T47D (cell line): Measurements from ENCODE around the gene ZNF511.

Source experiments
- DNase-seq, 2 experiments: peaks; one replicate each; pipeline versions ENCODE4 v3.0.0 to v3.0.0-alpha.2; 2011 to 2012; ENCODE audit warnings: low read depth in 1 of 2, low spot score in 1 of 2
- JUND ChIP-seq: IDR thresholded peaks from 2 replicates; pipeline ENCODE4 v1.6.1; 2012; ENCODE audit warnings: low read depth
- in situ Hi-C: cut with HindIII; loops from 2 replicates; pipeline ENCODE4 v1.10.0; 2016; ENCODE audit warnings: low sequenced_read_pairs, low pct_unique_long_range_greater_than_20kb

Gene ZNF511

DNA sequence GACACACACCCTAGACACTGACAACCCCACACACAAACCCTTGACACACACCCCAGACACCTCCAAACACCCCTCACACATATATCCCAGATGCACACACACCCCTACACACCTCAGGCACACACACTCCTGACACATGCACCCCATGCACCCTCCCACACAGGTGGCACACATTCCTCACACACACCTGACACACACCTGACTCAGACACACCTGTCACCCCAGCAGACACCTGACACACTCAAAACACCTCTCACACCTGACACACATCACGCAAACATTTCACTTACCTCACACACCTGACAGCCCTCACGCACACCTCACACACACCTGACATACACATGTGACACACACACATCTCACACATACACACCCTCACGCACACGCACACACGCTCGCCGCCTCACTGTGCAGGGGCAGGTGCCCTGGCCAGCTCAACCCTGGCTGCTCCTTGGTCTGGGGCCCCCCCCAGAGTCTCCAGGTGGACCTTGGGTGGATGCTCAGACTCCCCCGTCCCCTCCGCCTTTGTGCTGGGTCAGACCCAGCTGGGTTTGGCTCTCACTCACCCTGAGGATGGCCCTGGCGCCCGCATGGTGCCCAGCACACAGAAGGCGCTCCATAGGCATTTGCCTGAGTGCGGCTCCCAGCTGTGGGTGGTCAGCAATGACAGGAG, 31.1 kb downstream of the ZNF511 start:
- in situ Hi-C loops, result no loop called here
- no peak for DNase-seq
- TF ChIP-seq JUND, result no peak

- in situ Hi-C loops, result no loop called here
- TF ChIP-seq JUND, result no peak
- DNase-seq, result no peak
These were observed 33.3 kb downstream of the ZNF511 start for GRCh38 chr10:133341983-133342382.

DNA sequence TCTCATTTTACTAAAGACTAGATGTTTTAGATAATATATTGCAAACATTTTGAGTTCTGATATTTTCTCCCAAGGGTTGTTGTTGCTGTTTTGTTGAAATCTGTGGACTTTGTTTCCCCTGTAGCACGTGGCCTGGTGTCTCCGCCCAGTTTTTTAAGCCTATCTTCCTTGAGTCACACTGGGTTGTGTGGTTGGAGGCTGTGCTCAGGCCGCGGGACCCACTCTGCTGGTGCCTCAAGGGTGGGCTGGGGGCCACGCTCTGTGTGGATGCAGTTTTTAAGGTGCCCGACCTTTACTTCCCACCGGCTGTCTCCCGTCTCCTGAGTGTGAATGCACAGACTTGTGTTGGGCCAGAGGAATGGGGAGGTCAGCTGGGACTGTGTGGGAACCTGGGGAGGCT, 34.2 kb downstream of the ZNF511 start:
- in situ Hi-C loops, result no loop called here
- DNase-seq, result no peak
- TF ChIP-seq JUND, result no peak

- in situ Hi-C loops, result no loop called here
- no peak for TF ChIP-seq JUND
- DNase-seq, result no peak
These were observed 34.8 kb downstream of the ZNF511 start for GRCh38 chr10:133343558-133343957.

DNA sequence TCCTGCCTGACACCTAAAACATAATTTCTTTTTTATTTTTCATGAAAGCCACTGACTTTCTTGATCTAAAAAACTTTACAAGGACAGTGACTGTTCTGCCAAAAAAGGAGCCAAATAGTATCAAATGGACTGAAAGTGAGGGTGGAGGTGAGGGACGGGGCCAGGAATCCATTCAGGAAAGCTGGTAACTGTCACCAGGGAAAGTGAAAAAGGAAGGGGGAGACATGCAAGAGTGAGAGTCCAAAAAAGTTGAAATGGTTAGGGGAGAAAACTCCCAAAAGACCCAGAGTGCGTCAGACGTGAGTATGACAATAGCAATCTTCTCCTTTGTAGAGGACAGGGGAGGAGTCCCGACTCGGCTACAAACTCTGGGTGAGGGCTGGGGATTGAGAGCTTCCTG, 35.5 kb downstream of the ZNF511 start:
- no peak for TF ChIP-seq JUND
- DNase-seq, result no peak
- in situ Hi-C loops, result no loop called here

- in situ Hi-C loops, result no loop called here
- TF ChIP-seq JUND, result no peak
- no peak for DNase-seq
These were observed 37.7 kb downstream of the ZNF511 start for GRCh38 chr10:133346413-133346812.

GRCh38 chr10:133347710-133348517, 39.2 kb downstream of the ZNF511 start:
- no peak for DNase-seq
- in situ Hi-C loops, result no loop called here
- no peak for TF ChIP-seq JUND

DNA sequence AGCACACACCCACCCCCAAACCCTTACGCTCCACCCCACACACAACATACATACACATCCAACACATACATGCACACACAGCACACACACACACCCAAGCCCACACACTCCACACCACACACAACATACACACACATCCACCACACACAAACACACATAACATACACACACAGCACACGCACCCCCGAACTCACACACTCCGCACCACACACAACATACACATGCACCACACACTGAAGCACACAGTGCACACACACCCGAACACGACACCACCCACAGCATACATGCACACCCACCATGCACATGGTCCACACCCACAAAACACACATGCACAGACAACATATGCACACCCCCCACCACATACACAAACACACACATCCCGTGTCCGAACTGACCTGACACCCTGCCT, 40.5 kb downstream of the ZNF511 start:
- DNase-seq, result no peak
- TF ChIP-seq JUND, result no peak
- in situ Hi-C loops, result no loop called here

DNA sequence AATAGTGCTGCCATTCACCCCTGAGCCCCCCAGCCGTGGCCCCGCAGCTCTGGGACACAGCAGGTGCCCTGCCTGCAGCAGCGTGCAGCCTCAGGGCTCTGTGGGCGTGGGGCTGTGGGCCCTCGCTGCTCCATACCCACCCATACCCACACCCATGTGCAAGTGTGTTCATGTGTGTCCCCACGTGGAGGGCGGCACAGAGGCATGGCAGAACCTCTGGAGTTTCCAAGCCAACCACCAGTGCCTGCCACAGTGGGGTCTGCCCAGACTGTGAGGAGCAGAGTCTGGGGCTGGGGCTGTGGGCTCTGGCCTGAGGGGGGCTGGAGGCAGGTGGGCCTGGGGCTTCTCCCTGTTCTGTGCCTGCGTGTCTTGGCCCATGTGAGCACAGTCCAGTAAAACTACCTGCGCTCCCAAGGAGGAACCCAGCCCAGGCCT, 40.9 kb downstream of the ZNF511 start:
- no peak for TF ChIP-seq JUND
- no peak for DNase-seq
- in situ Hi-C loops, result no loop called here

GRCh38 chr10:133350283-133350949, 41.7 kb downstream of the ZNF511 start:
- in situ Hi-C loops, result no loop called here
- no peak for DNase-seq
- TF ChIP-seq JUND, result no peak

DNA sequence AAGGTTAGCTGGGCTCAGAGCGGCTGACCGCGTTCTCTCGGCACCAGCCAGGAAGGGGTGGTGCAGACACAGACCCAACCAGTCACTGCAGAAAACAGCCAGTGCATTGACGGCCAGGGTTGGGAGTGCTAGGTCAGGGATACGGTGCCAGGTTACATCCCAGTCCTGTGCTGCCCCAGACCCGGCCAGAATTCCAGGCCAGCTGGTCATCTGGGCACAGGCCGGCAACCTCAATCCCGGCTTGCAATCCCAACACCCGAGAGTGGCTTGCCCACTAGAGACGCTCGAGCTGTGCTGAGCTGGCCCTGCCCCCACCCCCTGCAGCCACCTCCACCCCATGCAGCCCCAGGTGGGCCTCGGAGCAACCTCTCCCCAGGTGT, 42.2 kb downstream of the ZNF511 start:
- DNase-seq, result no peak
- TF ChIP-seq JUND, result no peak
- in situ Hi-C loops, result no loop called here

GRCh38 chr10:133351408-133352318, 42.9 kb downstream of the ZNF511 start:
- in situ Hi-C loops, result no loop called here
- TF ChIP-seq JUND, result no peak
- DNase-seq, result no peak
